Caki2 (cell line): Measurements from ENCODE around the gene SPI1. TPM values are rescaled to one million over a fixed set of nuclear protein-coding genes. Genes with fewer than 3 reads are reported as not detected.

ENCODE experiments used
- DNase-seq: peaks from one replicate; pipeline ENCODE4 v3.0.0-alpha.2; 2015; ENCODE audit warnings: low read depth
- in situ Hi-C: cut with HindIII; loops from 2 replicates; pipeline ENCODE4 v1.10.0; 2016; ENCODE audit warnings: low sequenced_read_pairs, low pct_unique_long_range_greater_than_20kb, mixed read lengths
- total RNA-seq: library from RNA; depleted of rRNA; stranded (reverse); fragments of >200 nt; shearing (Covaris generic); gene quantifications from 2 replicates; pipeline ENCODE4 v1.2.3, GENCODE V29; 2014; ENCODE audit warnings: low replicate concordance

Gene SPI1
- total RNA-seq, 1 experiment from 2014 or later = not detected

DNA sequence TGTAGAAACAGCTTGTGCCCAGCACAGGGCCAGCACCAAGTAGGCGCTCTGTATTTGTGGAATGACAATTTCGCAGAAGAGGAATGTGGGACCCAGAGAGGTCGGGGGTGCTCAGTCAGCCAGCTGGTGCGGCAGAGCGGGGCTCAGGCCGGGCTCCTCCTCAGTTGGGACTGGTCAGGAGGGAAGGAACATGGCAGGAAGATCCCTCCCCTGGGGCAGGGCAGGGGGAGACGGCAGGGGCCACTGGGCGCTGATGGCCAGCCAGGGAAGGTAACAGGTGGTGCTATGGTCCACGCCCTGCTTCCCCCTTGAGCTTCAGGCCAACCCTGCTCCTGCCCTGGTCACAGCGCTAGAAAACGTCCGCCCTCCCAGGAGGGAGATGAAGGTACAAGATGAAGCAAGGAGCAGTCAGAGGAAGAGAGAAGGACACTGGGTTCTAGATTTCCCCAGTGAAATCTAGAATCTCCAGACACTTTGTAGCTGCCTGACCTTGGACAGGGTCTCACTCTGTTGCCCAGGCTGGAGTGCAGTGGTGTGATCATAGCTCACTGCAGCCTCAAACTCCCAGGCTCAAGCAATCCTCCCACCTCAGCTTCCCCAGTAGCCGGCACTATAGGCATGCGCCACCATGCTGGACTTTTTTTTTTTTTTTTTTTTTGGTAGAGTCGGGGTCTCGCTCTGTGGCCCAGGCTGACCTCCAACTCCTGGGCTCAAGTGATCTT is 13.5 kb upstream of the SPI1 start:
- in situ Hi-C loops = no loop called here
- DNase-seq = no peak

DNA sequence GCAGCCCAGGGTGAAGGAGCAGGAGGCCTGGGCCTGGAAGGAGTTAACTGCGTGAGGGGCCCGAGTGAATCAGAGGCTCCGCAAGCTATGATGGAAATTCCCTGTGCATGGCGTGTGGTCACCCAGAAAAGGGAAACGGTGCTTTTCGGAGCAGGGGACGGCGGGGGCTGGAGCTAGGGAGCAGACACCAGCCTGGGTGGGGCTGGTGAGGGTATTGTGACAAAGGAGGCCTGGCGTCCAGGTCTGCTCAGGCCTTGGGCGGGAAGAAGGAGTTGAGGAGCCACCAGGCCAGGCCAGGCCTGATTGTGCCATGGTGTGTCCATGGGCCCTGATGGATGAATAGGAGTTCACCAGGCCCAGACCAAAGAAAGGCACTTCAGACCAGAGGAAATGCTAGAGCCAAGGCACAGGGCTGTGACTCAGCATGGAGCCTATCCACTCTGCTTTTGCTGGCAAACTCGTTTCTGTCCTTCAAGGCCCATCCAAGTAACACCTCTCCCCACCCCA is 12.8 kb upstream of the SPI1 start:
- no peak for DNase-seq
- in situ Hi-C loops = no loop called here

- in situ Hi-C loops = no loop called here
- no peak for DNase-seq
Observed at GRCh38 chr11:47390422-47390760, 12.0 kb upstream of the SPI1 start.

DNA sequence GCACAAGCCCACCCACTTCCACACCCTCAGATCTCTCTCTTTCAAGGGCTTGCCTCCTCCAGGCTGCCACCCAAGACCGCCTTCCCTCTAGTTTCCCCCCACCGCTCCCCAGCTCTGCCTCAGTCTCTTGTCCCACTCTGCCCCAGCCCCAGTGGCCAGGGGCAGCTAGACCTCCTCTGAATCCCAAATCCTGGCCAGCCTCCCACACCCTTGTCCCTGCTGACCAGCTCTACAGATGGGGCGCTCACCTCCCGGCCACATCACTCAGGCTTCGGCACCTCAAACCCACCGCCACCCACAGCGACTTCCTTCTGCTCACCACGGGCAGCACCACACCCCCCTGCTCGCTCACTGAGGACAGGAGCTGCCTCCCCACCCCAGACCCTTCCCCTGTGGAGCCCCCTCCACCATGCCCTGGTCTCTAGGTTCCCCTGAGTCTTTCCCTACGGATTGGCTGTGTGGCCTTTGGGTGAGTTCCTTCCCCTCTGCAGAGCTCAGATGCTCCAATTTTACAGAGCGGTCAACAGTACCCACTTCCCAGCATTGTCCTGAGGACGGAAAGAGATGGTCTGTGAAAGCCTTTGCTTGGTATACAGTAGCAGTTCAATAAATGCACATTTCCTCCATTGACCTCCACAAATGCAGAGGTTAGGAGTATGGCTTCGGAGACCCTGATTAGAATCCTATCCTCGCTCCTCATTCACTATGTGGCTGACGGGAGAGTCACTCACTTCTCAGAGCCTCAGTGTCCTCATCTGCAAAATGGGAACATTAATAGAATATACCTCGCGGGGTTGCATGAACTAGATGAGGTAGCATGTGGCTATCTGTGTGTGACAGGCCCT is 11.5 kb upstream of the SPI1 start:
- DNase-seq = no peak
- in situ Hi-C loops = no loop called here

DNA sequence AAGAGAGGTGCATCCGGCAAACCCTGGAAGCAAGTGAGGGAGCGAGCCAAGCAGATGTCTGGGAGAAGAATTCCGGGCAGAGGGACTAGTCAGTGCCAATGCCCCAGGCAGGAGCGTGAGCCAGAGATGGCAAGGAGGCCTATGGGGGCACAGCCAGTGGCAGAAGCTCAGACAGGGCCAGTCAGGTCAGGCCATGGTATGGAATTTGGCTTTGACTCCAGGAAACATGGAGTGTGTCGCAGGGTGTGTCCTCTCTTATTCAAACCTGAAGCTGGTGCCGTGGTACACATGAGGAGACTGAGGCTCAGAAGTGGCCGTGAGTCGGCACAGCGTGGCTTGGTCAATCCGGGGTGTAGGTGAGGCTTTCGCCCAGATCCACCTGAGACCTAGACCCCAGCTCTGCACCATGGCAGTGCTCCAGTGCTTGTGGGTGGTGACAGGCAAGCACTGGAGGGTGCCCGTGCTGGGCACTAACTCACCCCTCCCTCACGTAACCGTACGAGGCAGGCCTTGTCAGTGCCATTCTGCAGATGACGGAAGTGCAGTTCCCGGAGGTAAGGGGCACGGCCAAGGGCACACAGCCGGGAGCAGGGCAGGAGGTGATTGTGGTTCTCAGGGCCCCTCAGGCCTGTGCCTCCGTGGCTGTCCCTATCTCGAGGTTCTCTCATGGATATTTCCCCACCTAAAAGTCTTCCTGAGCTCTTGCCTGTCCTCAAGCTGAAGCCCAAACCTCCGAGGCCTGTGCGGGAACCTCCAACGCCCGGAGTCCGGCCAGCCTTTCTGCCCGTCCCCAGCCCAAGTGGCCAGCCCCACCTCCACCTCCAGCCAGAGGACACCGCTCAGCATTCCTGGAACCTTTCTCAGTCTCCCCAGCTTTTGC is 10.6 kb upstream of the SPI1 start:
- DNase-seq = no peak
- in situ Hi-C loops = no loop called here

DNA sequence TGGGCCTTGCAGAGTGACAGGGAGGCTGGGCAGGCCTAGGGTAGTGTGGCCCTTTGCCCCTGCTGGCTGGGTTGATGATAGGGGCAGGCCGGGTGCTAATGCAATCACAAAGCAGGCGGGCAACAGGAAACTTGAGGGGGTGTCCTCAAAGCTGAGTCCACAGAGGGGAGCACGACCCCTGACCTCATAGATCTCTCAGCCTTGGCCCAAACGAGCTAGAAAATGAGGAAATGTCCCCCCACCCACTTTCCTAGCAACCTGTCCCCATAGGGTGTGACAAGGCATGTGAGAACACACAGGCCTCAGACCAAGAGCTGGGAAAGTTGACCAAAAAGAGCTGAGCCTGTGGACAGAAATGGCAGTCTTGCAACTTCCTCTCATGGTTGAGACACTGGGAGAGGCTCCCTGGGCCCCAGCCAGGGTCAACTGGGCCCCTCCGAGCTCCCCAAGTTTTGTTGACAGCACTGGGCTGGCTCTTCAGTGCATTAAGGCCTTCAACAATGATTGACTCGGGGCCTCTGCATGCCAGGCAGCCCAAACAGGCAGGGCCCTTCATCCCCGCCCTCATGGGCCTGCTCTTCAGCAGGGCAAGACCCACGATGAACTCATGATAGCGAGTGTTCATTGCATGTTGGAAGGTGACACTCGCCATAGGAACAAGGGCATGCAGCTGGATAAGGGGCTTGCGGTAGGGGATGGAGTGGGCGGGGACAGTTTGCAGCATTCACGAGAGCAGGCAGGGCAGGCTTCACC is 9.8 kb upstream of the SPI1 start:
- no peak for DNase-seq
- in situ Hi-C loops = no loop called here

DNA sequence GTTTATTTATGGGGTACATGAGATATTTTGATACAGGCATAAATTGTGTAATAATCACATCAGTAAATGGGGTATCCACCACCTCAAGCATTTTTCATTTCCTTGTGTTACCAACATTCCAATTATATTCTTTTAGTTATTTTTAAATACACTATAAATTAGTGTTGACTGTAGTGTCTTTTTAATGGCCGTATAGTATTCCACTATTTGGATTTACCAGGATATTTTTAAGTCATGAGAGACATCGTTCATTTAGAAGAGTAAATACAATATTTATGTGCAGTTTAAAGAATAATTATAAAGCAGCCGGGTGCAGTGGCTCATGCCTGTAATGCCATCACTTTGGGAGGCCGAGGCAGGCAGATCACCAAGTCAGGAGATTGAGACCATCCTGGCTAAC is 6.2 kb upstream of the SPI1 start:
- no peak for DNase-seq
- in situ Hi-C loops = no loop called here

DNA sequence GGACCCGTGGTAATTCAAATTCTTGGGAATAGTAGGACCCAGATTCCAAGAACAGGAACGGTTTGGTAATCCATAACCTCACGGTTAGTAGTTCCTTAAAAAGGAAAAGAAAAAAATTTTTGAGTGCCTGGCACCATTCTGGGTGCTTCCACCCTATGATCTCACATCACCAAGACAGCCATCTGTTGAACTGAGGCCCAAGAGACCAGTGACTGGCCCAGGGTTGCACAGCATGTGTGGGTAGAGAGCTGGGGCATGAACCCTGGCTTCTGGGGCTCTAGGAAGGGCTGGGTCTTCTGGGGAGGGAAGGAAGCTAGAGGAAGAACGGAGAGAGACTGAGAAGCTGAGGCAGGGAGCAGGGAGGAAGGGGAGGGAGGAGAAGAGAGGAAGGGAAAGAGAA is 4.7 kb upstream of the SPI1 start:
- in situ Hi-C loops = no loop called here
- DNase-seq = no peak

DNA sequence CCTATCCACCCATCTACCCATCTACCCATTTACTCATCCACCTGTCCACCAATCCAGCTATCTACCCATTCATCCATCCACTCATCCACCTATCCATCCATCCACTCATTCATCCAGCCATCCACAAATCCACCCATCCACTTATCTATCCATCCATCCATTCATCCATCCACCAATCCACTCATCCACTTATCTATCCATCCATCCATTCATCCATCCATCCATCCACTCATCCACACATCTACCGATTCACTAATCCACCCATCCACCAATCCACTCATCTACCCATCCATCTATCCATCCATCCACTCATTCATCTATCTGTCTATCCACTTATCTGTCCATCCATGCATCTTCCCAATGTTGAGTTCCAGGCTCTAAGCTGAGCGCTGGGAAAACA is 1.7 kb upstream of the SPI1 start:
- no peak for DNase-seq

GRCh38 chr11:47379317-47379716 is 970 bp upstream of the SPI1 start:
- DNase-seq = no peak
- in situ Hi-C loops = no loop called here

More for the DNA sequence above, 1.7 kb upstream of the SPI1 start:
- in situ Hi-C loops = no loop called here

DNA sequence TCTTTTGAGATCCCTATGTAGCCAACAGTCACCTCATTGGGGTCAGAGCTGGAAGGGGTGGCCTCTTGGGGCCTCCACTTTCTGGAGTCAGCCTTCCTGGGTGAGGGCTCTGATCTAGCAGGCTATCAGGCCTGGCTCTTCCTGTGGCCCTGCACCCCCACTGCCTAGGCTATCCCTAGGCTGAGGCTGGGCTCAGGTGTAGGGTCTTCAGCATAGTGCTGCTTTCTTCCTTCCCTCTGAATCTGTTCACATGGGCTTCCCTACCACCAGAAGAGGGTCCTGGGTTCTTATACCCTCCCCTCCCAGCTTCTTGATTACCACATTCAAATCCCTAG is 456 bp upstream of the SPI1 start:
- in situ Hi-C loops = no loop called here
- no peak for DNase-seq

DNA sequence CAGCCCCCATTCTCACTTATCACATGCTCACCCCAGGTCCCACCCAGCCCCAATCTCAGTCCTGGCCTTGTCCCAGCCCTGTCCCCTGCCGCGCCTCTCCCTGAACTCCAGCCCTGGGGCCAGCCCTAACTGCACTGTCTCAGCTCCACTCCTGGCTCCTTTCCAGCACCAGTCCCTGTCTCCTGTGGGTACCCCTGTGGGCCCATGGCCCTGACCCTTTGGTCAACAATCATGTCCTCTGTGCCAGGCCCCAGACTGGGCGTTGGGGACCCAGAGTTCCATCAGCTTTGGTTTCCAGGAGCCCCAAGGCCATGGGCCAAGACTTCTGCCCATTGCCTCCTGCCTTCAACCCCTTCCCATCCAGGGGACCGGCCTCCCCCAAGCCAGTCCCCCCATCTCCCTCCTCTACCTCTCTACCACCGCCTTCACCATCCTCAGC is 757 bp downstream of the SPI1 start:
- DNase-seq = no peak
- in situ Hi-C loops = no loop called here

GRCh38 chr11:47376525-47377371 is 1.6 kb downstream of the SPI1 start:
- DNase-seq = no peak
- in situ Hi-C loops = no loop called here

DNA sequence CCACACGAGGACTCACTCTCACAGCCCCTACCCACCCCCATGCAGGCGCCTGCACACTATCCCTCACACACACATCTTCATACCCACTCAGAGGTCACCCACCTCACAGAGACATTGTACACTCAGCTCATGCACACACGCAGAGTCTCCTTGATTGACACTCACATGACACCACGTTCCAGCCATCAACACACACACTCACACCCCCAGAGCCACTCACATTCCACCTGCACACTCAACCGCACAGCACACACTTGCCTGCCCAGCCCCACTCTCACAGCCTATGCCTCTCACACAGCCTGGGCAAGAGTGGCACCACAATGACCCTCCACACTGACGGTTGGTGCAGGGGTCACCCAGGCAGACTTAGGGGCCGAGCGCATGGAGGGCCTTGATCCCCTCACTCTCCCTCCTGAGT is 2.2 kb downstream of the SPI1 start:
- peak; percentile 14 for DNase-seq

DNA sequence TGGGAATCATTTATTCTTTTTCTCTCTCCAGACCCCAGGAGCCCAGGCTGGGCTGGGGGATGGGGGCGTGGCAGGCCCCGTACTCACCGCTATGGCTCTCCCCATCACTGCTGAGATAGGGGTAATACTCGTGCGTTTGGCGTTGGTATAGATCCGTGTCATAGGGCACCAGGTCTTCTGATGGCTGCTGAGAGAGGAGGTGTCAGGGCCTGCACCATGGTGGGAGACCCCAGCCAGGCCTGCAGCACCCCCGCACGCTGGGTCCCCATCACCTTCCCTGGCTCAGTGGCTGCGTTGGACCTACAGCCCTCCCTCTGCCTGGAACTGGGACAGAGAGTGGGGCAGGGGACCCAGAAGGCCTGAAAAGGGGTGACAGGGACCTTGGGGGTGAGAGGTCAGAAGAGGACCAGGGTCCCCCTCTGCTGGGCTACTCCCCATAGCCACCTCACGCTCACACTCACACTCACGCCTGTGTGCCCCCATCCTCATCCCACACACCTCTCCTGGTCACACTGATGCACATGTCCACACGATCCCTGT is 2.7 kb downstream of the SPI1 start:
- in situ Hi-C loops = no loop called here

More for the DNA sequence above, 2.2 kb downstream of the SPI1 start:
- in situ Hi-C loops = no loop called here

GRCh38 chr11:47375020-47375419 is 3.3 kb downstream of the SPI1 start:
- DNase-seq = no peak
- in situ Hi-C loops = no loop called here

More for the DNA sequence above, 2.7 kb downstream of the SPI1 start:
- DNase-seq = no peak

DNA sequence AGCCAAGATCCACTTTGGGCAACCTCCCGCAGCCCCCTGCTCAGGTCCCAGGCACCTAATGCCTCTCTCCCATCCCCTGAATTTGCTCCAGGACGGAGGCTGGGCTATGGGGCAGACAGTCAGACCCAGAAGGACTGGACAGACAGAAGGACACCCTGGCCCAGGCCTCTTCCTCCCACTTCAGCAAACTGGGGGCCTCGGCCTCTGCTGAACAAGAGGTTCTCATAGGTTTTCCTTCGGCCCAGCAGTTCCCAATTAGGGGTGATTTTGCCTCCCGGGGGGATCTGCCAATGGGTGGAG is 3.7 kb downstream of the SPI1 start:
- in situ Hi-C loops = no loop called here
- DNase-seq = no peak
